Measurements from ENCODE around the gene MAT2B.

- TF ChIP-seq EZH2 (IDR thresholded peaks at IDR 0.05; ENCODE audit: borderline replicate concordance, low read depth, low read length) (no peak), RFX5 (IDR thresholded peaks at IDR 0.05; ENCODE audit: low read depth, low read length) (no peak), KAT2B (IDR thresholded peaks at IDR 0.05; ENCODE audit: low read depth, low read length) (no peak), GABPB1 (CRISPR knock-in tag; IDR thresholded peaks at IDR 0.05) (no peak), DNMT1 (IDR thresholded peaks at IDR 0.05) (no peak), FOXA1 (IDR thresholded peaks at IDR 0.05; ENCODE audit: borderline replicate concordance) (no peak), NFIX (CRISPR knock-in tag; IDR thresholded peaks at IDR 0.05; ENCODE audit: low read depth) (no peak), EP300 (IDR thresholded peaks at IDR 0.05; ENCODE audit: low read length) (no peak), BRF2 (IDR thresholded peaks at IDR 0.05; ENCODE audit: borderline replicate concordance, insufficient read depth, insufficient read length) (no peak)
Observed at GRCh38 chr5:163456840-163457239, 48.6 kb upstream of the MAT2B start.

Measured in K562 (cell line).